ENCODE data around the gene JKAMP.

Gene JKAMP

DNA sequence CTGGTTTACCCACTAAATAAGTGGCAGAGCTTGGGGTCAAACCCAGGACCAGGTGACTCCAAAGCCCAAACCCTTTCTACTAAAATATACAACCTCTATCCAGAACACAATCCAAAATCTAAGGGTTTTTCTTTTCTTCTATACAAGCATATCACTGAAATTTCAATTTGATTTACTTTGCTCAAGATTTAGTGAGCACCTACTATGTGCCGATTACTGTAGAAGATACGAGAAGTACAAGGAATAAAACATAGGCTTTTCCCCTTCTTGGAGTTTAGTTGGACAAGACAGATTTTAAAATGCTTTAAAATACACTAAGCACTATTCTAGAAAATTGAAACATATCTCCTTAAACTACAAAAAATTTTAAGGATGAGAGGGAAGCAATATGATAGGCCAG lies 2.9 kb upstream of the JKAMP start:
- no peak for DNase-seq (ENCODE audit: extremely low read depth in 1 of 2, low read depth in 1 of 2)

DNA sequence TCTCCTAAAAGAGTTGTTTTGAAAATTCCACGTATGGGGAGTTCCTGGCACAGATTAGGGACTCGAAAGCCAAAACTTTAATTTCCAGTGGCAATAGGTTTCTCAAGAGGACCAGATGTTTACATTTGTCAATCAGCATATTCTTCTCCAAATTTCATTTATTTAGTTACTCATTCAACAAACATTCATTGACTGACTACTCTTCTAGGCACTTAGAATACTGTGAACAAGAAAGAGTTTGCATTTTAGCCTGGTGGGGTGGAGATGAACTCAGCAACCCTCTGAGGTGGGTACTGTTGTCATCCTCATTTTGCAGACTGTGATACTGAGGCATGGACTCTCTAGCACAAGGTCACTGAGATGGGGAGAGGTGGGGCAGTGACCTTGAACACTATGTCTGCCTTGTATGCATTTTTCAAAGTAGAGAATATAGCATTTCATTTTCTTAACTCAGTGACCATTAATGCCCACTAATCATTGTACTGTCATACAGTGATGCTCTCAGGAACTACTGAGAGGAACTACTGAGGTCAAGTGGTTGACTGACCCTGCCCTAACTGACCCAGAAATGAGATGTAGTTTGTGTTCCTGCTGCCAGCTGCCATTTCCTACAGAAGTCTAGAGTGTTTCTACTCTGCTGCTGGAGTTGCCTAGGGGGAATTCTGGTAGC lies 2.3 kb upstream of the JKAMP start:
- no peak for DNase-seq (ENCODE audit: extremely low read depth in 1 of 2, low read depth in 1 of 2)

DNA sequence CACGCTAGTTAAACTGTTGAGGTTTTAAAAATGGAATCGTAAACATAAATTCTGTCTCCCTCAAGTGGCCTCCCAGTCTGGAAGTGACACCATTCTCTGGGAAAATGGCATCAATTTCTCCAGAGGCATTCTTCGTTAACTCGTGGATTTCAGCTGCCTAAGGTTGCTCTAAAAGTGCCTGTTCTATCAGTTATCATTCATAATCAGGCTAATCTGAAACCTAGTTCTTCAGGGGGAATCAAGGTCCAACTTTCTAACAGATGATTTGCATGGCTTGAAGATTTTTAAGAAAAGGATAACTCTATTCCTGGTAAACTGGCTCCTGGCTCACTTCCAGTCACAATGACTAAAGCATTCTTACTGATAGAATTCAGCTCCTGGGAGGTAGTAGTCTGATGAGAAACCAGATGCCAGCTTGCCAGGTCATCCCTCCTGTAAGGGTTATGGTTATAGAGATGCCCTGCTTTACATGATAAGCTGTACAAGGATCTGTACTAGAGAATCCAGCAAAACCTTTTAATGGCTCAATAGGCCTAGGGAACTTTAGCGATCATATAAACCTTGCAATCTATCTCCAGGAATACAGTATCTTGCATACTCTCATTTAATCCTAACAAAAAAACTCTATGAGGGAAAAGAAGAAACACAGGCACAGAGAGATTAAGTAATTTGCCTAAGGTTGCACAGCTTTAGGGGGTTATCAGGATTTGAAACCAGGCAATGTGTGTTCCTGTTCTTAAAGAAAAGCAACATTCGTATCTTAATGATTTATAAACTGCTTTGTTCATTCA lies 1.6 kb upstream of the JKAMP start:
- DNase-seq (ENCODE audit: extremely low read depth in 1 of 2, low read depth in 1 of 2), result no peak

DNA sequence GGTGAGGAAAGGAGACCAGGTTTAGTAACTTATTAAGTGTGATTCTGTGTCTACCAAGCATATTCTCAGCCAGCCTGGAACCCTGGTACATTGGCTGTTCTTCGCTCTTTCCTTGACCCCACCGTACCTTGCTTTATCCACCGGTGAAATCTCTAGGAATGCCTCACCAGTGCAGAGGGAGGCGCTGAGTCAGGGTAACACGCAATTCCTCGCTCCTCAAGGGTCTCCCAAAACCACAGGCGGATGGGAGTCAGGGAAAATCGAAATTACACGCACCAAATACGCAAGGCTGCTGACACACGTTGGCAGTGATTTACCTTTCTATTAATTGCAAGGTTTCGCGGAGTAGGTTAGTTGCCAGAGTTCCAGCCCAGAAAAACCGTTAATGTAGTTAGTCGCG lies 954 bp upstream of the JKAMP start:
- no peak for DNase-seq (ENCODE audit: extremely low read depth in 1 of 2, low read depth in 1 of 2)

DNA sequence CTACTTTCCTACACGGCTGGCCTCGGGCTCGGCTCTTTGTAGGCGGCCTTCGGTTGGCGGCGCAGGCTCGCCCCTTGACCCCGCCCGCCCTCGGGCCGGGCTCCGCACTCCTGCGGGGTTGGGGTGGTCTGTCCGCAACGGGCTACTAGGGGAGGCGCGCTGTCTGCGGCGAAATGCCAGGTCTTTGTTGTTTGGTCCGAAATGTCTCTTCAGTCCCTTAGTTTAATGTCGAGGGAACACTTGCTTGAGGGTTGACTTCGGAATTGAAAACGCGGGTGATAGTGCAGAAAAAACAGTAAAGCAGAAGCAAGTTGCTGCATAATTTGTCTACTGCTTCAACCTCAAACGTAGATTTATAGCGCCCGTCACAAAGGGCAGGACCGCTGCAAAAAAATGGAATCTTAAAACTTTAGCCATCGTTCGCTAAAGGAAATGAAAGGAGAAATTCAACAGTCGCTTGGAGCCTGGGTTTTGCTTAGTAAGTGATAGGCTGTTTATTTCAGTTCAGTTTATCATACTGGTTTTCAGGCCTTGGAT lies 390 bp downstream of the JKAMP start:
- no peak for DNase-seq (ENCODE audit: extremely low read depth in 1 of 2, low read depth in 1 of 2)

DNA sequence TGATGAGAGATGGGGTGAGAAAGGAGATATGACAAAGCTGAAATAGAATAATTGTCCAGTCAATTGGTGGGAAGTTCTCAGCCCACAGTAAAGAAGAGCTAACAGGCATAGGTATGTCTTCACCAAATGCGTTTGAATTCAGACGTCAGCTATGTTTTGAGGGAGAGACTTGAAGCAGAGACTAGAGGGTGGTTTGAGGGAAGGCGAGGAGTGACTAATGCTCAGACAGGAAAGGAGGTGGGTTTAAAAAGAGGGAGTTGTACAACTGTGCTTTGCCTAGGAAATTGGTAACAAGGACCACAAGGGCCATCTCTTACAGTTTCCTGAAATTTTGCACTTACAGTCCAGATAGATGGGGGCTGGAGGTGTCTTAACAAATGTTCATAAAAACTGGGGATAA lies 6.4 kb downstream of the JKAMP start:
- no peak for DNase-seq (ENCODE audit: extremely low read depth in 1 of 2, low read depth in 1 of 2)

DNA sequence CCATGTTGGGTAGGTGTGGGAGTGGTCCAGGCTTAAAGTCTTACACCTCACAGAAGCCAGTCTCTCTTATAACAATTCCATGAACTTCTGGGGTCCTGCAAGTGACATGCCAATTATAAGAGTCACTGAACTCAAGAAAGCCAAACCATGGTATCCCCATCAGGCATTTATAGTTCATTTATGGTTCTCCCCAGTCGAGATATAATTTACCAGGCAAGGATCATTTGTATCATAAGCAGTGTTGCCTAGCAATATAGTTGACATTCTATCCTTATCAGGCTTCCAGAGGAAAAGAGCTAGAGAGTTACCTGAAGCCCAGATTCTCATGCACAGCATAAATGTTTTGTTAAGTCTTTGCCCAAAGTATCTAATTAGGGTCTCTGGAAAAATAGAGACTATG lies 8.1 kb downstream of the JKAMP start:
- DNase-seq (ENCODE audit: extremely low read depth in 1 of 2, low read depth in 1 of 2), result no peak

DNA sequence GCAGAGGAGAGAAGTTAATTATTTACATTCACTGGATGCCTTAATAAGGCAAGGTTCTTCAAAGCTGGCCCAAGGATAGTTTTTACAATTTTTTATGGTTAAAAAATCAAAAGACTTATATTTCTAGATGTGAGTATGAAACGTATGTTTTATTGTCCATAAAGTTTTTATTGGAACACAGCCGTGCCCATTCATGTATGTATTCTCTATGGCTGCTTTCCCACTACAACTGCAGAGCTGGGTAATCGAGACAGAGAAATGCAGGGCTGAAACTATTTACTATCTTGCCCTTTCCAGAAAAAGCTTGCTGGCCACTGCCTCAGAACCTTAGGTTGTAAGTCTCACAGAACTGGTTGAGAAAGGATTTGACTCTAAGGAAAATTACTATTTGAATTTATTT lies 16.4 kb downstream of the JKAMP start:
- DNase-seq (ENCODE audit: extremely low read depth in 1 of 2, low read depth in 1 of 2), result no peak

DNA sequence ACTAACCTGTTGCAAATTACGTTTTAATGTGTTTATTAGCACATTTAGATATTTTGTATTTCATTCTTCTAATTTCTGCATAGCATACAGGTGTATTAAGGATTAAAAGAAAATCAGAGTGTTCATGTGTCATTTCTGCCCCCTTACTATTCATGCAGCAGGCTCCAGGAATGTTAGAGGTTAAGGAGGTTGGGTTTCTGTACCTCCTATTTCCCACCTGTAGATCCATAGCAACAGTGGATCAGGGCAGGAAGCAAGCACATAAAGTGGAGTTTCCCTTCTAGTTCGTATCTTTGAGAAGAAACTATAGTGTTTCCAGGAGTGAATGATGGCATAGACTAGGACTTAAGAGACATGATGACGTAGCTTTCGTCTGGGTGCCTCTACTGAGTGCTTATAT lies 18.9 kb downstream of the JKAMP start:
- DNase-seq (ENCODE audit: extremely low read depth in 1 of 2, low read depth in 1 of 2), result no peak

DNA sequence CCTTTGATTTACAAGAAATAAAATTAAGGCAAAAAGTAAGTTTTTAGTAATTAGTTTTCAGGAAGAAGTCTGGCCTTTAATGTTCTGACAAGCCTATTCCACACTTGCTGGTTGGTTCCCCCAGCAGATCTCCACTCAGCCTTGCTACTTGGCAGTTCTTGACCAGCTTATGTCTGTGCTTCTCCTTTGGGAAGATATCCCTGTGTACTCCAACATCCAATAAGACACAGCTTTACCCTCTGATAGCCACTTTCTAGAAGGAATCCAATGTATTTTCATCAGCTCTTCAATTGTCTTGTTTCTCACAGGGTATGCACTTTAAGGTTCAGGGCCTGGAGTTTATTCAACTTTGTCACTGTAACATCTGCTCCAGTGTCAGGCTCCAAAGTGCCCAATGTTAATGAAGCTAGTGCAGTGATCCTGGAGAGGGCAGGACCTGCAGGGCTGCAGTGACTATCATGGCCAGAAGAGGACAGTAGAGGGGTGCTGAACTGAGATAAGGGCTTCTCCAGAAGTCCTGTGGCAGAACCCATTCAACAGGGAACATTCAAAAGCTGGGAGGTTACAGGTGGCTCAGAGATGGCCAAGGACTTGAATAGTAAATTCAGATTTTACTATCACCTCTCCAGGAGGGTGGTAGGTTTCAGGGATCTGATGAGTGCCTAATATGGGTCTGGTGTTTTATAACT lies 22.9 kb downstream of the JKAMP start:
- DNase-seq (ENCODE audit: extremely low read depth in 1 of 2, low read depth in 1 of 2), result peak in 1 of 2 donors; percentile 14

DNA sequence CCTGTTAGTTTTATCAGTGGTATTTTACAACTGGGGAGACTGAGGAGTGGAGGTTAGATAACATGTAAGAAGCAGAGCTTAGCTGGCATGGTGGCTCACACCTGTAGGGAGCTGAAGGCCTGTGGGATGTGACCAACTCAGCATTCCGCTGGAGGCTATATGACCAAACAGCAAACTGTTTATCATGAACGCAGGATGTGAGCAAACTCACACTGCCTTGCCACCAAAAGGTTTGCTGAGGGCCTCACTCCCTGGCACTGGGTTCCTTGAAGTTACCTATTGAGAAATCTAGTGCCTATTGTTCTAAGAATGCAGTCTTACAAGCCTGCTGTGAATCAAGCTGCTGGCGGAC lies 23.4 kb downstream of the JKAMP start:
- DNase-seq (ENCODE audit: extremely low read depth in 1 of 2, low read depth in 1 of 2), result no peak

DNA sequence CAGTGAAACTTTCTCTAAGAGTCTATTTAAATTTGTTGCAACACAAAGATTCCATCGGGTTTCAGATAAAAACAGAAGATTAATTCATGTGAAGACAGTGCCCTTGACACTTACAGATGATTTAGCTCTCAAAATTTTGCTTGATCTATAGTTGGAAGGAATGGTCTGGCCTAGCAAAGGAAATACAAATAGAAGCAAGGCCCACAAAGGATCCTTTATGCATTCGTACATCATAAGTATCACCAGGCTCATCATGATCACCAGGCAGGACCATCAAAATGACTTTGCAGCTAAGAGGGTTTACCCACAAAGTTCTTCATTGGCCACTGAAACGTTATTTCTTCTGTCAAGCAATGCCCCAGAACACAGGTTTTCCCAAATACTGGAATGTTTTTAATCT lies 24.8 kb downstream of the JKAMP start:
- no peak for DNase-seq (ENCODE audit: extremely low read depth in 1 of 2, low read depth in 1 of 2)

DNA sequence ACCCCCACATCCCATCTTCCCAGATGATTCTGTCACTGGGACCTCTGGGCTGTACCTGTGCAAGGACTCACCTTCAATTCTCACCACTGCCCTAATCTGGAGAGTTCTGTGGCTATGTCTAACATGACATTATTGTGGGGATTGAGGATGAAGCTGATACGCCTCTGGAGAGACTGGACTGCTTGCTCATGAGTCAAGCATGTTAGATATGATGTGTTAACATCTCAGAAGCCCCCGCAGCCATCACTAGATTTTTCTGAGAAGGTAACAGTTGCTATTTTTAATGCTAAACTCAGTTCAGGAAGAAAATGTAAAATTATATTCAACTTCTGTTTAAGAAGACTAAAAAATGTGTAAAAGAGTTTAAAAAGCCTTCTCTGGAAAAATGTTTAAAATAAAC lies 25.7 kb downstream of the JKAMP start:
- DNase-seq (ENCODE audit: extremely low read depth in 1 of 2, low read depth in 1 of 2), result no peak

DNA sequence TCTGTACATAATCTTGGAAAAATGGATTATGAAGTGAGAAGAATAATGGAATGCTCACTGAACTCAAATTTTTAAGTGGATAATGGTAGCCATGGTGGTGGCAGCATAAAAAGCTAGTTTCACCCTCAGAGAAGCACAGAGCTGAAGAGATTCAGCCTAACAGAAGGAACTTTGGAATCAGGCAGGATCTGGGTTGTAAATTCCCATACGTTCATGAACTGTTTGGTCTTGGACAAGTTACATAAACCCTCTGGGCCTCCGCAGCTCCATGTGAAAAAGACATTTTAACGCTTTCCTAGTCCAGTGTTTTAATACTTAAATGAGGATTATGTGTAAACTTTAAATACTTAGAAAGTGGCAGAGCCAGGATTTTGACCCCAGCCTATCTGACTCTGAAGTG lies 26.6 kb downstream of the JKAMP start:
- DNase-seq (ENCODE audit: extremely low read depth in 1 of 2, low read depth in 1 of 2), result no peak

DNA sequence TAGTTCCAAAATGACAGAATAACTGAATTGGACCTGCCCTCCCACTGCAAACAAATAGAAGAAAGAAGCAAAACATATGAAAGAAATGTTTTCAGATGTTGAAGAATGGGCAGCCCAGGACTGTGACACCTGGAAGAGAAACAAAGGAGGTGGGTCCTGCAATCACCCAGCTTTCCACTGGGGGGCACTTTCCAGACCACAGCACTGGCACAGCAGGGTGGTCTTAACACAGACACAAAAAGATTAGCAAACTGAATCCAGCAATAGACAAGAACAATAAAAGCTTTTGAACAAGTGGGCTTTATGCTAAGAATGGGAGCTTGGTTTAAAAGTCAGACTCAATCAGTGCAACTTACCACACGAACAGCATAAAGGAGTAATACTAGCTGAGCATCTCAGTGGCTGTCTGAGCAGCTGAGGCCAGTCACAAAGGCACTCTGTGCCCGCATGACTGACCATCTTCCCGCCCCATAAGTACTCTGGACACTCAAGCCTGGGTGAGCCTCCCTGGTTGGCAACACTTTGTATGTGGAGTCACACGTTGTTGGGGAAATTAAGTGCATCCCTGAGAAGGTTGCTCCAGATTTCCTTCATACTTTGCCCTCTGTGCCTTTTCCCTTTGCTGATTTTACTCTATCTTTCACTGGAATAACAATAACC lies 27.7 kb downstream of the JKAMP start:
- no peak for DNase-seq (ENCODE audit: extremely low read depth in 1 of 2, low read depth in 1 of 2)

DNA sequence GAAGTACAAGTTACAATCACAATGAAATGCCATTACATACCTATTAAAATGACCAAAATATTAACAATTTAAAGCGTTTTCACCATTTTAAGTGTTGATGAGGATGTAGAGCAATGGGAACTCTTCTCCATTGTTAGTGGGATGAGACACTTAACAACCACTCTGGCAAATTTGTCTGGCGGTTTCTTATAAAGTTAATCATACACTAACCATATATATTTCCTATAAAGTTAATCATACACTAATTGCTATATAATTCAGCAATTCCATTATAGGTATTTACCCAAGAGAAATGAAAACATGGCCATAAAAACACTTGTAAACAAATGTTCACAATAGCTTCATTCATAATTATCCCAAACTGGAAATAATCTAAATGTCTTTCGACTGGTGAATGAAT lies 35.9 kb downstream of the JKAMP start:
- DNase-seq (ENCODE audit: extremely low read depth in 1 of 2, low read depth in 1 of 2), result no peak

DNA sequence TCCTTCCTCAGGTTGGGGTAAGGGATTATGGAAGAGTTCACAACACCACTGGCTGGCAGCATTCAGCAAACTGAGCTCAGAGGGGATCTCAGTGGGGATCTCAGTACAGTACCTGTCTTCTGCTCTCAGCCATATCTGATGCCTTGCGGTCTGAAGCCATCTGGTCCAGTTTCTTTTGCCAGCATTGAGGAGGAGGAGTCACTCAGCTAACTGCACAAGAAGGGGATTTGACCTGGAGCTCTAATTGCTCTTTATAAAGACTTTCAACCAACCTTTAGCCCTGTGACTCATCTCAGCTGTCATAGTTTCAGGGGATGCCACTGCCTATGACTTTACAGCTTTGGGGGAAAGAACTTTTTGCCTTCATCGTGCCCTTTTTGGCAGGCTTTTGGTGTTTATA lies 44.9 kb downstream of the JKAMP start:
- no peak for DNase-seq (ENCODE audit: extremely low read depth in 1 of 2, low read depth in 1 of 2)

DNA sequence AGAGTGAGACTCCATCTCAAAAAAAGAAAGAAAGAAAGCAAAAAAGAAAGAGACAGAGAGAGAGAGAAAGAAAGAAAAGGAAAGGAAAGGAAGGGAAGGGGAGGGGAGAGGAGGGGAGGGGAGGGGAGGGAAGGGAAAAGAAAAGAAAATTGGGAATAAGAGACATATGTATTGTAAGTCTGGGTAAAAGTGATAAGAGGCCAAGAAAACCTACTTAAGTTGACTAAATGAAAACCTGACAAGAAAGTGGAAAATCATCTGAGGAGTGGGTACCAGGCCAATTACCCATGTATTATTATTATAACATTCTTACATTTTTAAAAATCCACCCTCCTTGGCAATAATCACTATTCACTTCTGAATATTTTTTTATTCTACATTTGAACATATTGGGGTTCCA lies 46.0 kb downstream of the JKAMP start:
- DNase-seq (ENCODE audit: extremely low read depth in 1 of 2, low read depth in 1 of 2), result no peak

DNA sequence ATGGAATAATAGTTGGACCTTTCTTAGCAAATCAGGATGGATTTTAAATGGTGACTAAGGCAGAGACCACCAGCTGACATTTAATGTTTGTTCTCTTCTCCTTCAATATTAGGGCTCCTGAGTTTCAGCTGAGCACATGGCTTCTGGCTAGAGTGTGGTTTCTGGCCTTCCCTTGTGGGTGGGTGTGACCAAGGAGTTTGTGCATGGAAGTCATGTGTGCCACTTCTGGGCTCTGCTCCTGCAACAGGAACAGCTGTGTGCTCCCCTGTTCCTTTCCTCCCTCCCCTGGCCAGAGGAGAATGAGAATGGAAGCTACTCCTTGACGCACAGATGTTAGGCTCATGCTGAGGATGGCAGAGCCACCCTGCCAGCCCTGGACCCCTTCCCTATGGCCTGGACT lies 48.1 kb downstream of the JKAMP start:
- DNase-seq (ENCODE audit: extremely low read depth in 1 of 2, low read depth in 1 of 2), result no peak

DNA sequence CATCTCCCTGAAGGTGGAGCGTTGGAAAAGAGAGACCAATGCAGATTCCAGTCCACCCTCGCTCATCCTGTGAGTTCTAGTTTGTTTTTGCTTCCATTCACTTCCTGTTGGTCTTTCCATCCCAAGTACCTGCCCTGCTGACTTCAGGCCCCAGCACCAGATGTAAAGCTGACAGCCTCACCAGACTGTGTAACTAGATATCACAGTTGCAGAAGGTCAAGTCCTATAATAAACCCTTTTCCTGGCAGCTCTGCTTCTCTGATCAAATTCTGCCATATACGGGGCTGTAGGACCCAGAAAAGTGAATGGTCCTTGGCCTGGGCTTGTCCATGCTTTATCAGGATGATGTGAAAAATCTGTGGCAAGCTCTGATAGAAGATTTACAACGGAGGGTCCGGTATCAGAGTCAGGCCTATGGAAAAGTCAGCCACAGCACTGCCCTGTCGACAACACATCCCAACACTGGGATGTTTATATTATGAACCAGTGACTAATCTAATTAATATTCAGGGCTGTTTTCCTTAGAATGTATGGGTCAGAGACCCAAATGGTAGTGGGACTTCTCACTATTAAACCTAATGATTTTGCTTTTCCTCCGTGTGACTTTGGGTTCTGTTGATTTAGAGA lies 50.2 kb downstream of the JKAMP start:
- DNase-seq (ENCODE audit: extremely low read depth in 1 of 2, low read depth in 1 of 2), result no peak

DNA sequence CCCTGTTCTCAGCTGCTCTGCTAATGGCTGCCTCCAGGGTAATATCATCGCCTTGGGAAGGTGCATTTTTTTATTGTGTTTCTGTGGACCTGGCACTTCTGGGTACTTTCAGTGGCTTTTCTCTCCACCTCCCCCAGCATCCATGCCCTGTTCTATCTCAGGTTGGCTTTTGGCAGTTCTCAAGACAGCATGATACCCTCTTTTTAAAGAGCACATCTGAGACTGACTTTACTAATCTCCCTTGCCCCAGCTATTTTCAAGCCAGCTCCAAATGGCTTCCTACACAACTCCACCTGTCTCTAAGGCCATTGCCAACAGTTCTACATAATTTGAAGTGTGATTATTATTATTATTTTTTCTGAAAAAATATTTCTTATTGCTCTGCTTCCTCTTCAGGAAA lies 53.2 kb downstream of the JKAMP start:
- no peak for DNase-seq (ENCODE audit: extremely low read depth in 1 of 2, low read depth in 1 of 2)
